ENCODE data around the gene CCNYL1.

CCNYL1 gene

DNA sequence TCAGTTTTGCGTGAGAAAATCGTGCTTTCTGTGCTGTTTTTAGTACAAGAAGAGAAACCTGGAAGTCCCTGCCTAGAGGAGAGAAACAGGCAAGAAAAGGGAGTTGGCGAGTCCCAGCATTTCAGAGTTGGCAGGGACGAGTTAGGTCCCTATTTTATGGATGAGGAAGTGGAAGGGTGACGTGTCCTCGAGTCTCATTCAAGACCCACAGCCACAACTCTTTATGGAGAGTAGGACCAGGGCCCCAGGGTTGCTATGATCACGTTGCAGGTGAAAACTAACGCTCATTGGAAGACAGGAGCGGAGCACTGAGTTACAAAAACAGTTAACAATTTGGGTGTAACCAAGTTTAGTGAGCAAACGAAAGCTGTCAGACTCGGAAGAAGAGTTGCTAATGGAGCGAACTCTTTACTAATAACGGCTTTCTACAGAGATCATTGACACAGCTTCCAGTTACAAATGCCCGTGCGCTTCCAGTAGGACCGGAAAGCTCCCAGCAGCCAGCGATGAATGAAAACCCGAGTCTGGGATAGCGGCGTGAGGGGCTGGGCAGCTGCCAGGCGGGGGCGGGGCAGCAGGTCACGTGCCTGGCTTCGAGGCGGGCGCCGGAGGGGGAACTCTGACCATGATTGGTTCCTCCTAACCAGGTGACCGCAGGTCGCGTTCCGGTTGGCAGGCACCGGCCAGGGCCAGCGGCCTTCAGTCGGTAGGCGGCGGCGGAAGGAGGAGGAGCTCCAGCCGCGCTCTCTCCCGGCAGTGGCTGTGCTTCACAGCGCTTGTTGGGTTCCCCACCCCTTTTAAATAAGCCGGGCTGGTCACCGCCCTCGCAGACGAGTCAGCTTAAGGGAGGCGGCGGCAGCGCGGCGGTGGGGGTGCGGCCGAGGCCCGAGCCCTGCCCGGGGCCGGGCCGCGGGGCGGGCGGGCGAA is at the start of gene CCNYL1:
Gene CCNYL1, plus strand, starts transcription at position 827 of the 927 bp plus-strand sequence. CDS start 257 bp downstream, outside the sequence.
- no peaks in the 10 kb centered on the region for H3K9me3 ChIP-seq (ENCODE audit: insufficient read depth, low read length)
- H3K4me1 ChIP-seq (ENCODE audit: insufficient read depth, insufficient read length): no peaks in the 10 kb centered on the region
- peak within 1 kb of the TSS; percentile 94 for H3K4me3 ChIP-seq (ENCODE audit: insufficient read length, low read depth)
- H3K9ac ChIP-seq (ENCODE audit: insufficient read length, low read depth): peak within 1 kb of the TSS; percentile 95
- H3K27me3 ChIP-seq (ENCODE audit: insufficient read depth, insufficient read length): no peaks in the 10 kb centered on the region
- H3K36me3 ChIP-seq (ENCODE audit: insufficient read depth, insufficient read length, low read length): peaks cover 11% of the 10 kb centered on the region
- DNase-seq (ENCODE audit: low read depth, low spot score): peak; percentile 99
- no peak for TF ChIP-seq SUZ12 (IDR thresholded peaks at IDR 0.05; ENCODE audit: extremely low read depth, insufficient read depth, insufficient read length)
- no peak for TF ChIP-seq YY1 (IDR thresholded peaks at IDR 0.05; ENCODE audit: insufficient read depth, insufficient read length)
- no peak for TF ChIP-seq ZNF274 (IDR thresholded peaks at IDR 0.05; ENCODE audit: low read depth, low read length)

DNA sequence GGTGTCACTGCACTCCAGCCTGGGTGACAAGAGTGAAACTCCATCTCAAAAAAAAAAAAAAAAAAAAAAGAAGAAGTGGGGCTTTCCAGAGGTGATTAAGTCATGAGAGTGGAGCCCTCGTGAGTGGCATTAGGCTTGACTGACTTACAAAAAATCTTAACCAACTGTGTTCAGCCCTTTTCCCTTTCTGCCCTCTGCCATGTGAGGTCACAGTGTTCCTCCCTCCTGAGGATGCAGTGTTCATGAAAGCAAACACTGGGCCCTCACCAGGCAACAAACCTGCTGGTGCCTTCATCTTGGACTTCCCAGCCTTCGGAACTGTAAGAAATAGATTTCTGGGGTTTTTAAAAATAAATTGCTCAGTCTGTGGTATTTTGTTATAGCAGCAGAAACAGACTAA is 49.2 kb upstream of the CCNYL1 start:
- H3K36me3 ChIP-seq (ENCODE audit: insufficient read depth, insufficient read length, low read length): no peaks in the 10 kb centered on the region
- no peak overlapping the region for H3K9ac ChIP-seq (ENCODE audit: insufficient read length, low read depth)
- no peak for DNase-seq (ENCODE audit: low read depth, low spot score)
- H3K4me1 ChIP-seq (ENCODE audit: insufficient read depth, insufficient read length): peaks cover 4% of the 10 kb centered on the region
- no peaks in the 10 kb centered on the region for H3K27me3 ChIP-seq (ENCODE audit: insufficient read depth, insufficient read length)
- no peak overlapping the region for H3K4me3 ChIP-seq (ENCODE audit: insufficient read length, low read depth)
- no peaks in the 10 kb centered on the region for H3K9me3 ChIP-seq (ENCODE audit: insufficient read depth, low read length)
- no peak for TF ChIP-seq ZNF274 (IDR thresholded peaks at IDR 0.05; ENCODE audit: low read depth, low read length)
- no peak for TF ChIP-seq YY1 (IDR thresholded peaks at IDR 0.05; ENCODE audit: insufficient read depth, insufficient read length)
- TF ChIP-seq SUZ12 (IDR thresholded peaks at IDR 0.05; ENCODE audit: extremely low read depth, insufficient read depth, insufficient read length): no peak

DNA sequence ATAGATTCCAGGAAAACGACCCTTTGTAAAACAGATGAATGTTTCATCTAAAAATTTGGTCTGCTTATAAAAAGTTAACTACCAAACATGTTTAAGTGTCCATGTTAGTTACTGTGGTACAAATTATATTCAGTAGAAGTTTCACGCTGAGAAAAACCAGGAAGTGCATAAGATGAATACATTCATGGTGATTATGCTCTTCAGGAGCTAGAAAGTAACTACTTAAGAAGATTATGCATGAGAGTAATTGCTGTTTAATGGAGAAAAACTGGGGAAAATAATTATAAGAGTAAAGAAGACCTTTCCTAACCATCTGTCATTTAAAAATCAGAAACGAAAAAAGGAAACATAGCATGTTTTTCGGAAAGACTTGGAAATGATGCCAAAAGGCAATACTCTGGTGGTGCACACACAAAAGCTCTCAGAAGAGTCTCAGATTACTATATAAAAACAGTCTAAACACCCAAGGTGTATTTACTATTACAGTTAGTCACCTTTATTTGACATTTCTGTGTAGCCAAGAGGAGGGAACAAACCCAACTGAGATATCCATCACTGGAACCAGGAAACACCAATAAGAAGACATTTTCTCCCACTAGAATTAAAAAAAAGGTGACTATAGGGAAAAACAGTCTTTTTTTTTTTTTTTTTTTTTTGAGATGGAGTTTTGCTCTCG is 47.4 kb upstream of the CCNYL1 start:
- H3K9ac ChIP-seq (ENCODE audit: insufficient read length, low read depth): no peak overlapping the region

DNA sequence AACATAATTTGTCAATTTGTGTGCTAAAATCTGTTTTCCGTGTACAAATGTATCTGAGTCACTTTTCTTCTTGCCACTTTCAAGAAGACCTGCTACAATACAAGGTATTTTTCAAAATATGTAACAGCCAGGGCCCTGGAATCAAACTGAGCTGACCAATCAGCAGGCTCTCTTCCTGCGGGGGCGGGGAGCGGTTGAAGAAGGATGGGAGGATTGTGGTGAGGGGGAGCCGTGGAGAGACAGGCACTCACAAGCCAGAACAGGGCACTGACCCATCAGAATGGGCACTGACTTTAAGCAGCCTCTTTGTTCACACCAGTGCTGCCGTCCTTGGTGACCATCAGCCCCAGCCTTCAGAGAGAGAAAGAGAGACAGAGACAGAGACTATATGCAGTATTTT is 40.6 kb upstream of the CCNYL1 start:
- Histone ChIP-seq H3K9ac (ENCODE audit: insufficient read length, low read depth) (no peak overlapping the region), H3K9me3 (ENCODE audit: insufficient read depth, low read length) (no peaks in the 10 kb centered on the region), H3K36me3 (ENCODE audit: insufficient read depth, insufficient read length, low read length) (no peaks in the 10 kb centered on the region), H3K4me3 (ENCODE audit: insufficient read length, low read depth) (no peak overlapping the region), H3K4me1 (ENCODE audit: insufficient read depth, insufficient read length) (peaks cover 2% of the 10 kb centered on the region), H3K27me3 (ENCODE audit: insufficient read depth, insufficient read length) (no peaks in the 10 kb centered on the region)
- no peak for TF ChIP-seq YY1 (IDR thresholded peaks at IDR 0.05; ENCODE audit: insufficient read depth, insufficient read length)
- no peak for TF ChIP-seq ZNF274 (IDR thresholded peaks at IDR 0.05; ENCODE audit: low read depth, low read length)
- no peak for TF ChIP-seq SUZ12 (IDR thresholded peaks at IDR 0.05; ENCODE audit: extremely low read depth, insufficient read depth, insufficient read length)
- no peak for DNase-seq (ENCODE audit: low read depth, low spot score)

More for the DNA sequence above, 47.4 kb upstream of the CCNYL1 start:
- H3K4me3 ChIP-seq (ENCODE audit: insufficient read length, low read depth): no peak overlapping the region
- TF ChIP-seq SUZ12 (IDR thresholded peaks at IDR 0.05; ENCODE audit: extremely low read depth, insufficient read depth, insufficient read length) (no peak), ZNF274 (IDR thresholded peaks at IDR 0.05; ENCODE audit: low read depth, low read length) (no peak), YY1 (IDR thresholded peaks at IDR 0.05; ENCODE audit: insufficient read depth, insufficient read length) (no peak)
- H3K9me3 ChIP-seq (ENCODE audit: insufficient read depth, low read length): no peaks in the 10 kb centered on the region
- no peaks in the 10 kb centered on the region for H3K36me3 ChIP-seq (ENCODE audit: insufficient read depth, insufficient read length, low read length)
- no peaks in the 10 kb centered on the region for H3K27me3 ChIP-seq (ENCODE audit: insufficient read depth, insufficient read length)
- H3K4me1 ChIP-seq (ENCODE audit: insufficient read depth, insufficient read length): peaks cover 4% of the 10 kb centered on the region
- no peak for DNase-seq (ENCODE audit: low read depth, low spot score)

DNA sequence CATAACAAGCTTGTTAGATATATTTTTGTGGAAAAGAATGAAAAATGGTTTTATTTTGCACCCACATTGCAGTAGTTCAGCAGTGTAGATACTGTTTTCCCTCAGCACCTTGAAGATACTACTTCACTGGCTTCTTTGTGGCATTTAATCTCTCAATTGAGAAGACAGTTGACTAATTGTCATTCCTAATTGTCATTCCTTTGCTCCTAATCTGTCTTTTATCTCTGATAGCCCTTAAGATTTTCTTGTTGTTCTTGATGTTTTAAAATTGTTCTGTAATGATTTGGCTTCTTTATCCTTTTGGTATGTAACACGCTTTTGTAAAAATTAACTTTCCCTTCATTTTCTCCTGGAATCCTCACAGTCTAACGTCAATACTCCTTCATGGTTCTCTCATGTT is 38.0 kb upstream of the CCNYL1 start:
- DNase-seq (ENCODE audit: low read depth, low spot score): peak; percentile 23
- Histone ChIP-seq H3K36me3 (ENCODE audit: insufficient read depth, insufficient read length, low read length) (no peaks in the 10 kb centered on the region), H3K4me1 (ENCODE audit: insufficient read depth, insufficient read length) (peaks cover 2% of the 10 kb centered on the region), H3K9me3 (ENCODE audit: insufficient read depth, low read length) (no peaks in the 10 kb centered on the region), H3K9ac (ENCODE audit: insufficient read length, low read depth) (no peak overlapping the region), H3K27me3 (ENCODE audit: insufficient read depth, insufficient read length) (no peaks in the 10 kb centered on the region), H3K4me3 (ENCODE audit: insufficient read length, low read depth) (no peak overlapping the region)
- no peak for TF ChIP-seq YY1 (IDR thresholded peaks at IDR 0.05; ENCODE audit: insufficient read depth, insufficient read length)
- TF ChIP-seq ZNF274 (IDR thresholded peaks at IDR 0.05; ENCODE audit: low read depth, low read length): no peak
- TF ChIP-seq SUZ12 (IDR thresholded peaks at IDR 0.05; ENCODE audit: extremely low read depth, insufficient read depth, insufficient read length): no peak

DNA sequence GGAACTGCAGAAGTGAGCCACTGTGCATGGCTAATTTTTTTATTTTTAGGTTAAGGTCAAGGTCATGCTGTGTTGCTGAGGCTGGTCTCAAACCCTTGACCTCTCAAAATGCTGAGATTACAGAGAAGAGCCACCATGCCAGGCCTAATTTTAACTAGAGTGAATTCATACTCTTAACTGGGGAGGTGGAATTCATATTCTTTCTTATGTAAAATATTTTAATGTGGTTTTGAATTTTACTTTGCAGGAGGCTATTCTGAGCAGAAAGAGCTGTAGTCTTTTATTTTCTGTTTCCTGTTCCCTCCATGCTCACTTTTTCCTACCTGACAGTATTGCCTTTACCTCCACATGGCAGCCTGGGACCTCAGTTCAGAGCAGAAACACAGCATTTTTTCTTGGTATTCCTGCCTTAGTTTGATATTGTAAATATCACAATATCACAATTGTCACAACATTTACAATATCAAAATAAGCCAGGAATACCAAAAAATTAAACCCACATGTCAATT is 37.1 kb upstream of the CCNYL1 start:
- H3K9ac ChIP-seq (ENCODE audit: insufficient read length, low read depth): no peak overlapping the region
- H3K4me3 ChIP-seq (ENCODE audit: insufficient read length, low read depth): no peak overlapping the region
- no peaks in the 10 kb centered on the region for H3K9me3 ChIP-seq (ENCODE audit: insufficient read depth, low read length)
- no peaks in the 10 kb centered on the region for H3K36me3 ChIP-seq (ENCODE audit: insufficient read depth, insufficient read length, low read length)
- H3K4me1 ChIP-seq (ENCODE audit: insufficient read depth, insufficient read length): peaks cover 2% of the 10 kb centered on the region
- no peaks in the 10 kb centered on the region for H3K27me3 ChIP-seq (ENCODE audit: insufficient read depth, insufficient read length)
- DNase-seq (ENCODE audit: low read depth, low spot score): no peak
- TF ChIP-seq ZNF274 (IDR thresholded peaks at IDR 0.05; ENCODE audit: low read depth, low read length) (no peak), YY1 (IDR thresholded peaks at IDR 0.05; ENCODE audit: insufficient read depth, insufficient read length) (no peak), SUZ12 (IDR thresholded peaks at IDR 0.05; ENCODE audit: extremely low read depth, insufficient read depth, insufficient read length) (no peak)

DNA sequence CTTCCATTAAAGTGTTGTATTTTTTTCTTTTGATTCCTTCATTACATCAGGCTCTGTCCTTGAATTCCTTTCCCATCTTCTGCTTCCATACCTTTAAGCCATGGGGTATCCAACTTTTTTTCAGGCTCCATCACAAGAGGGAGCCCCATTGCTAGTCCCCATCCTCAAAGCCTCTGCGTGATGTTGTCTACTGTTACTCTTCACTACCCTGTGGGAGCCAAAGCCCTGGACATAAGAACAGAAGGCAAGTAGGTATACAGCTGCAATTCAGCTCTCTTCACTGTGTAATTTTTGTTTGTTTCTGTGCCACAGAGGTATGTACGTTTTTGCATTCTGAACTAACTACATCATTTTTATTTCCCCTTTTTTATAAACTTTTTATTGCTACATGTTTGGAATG is 36.6 kb upstream of the CCNYL1 start:
- no peak overlapping the region for H3K4me3 ChIP-seq (ENCODE audit: insufficient read length, low read depth)
- no peak overlapping the region for H3K9ac ChIP-seq (ENCODE audit: insufficient read length, low read depth)
- TF ChIP-seq SUZ12 (IDR thresholded peaks at IDR 0.05; ENCODE audit: extremely low read depth, insufficient read depth, insufficient read length) (no peak), YY1 (IDR thresholded peaks at IDR 0.05; ENCODE audit: insufficient read depth, insufficient read length) (no peak), ZNF274 (IDR thresholded peaks at IDR 0.05; ENCODE audit: low read depth, low read length) (no peak)
- H3K4me1 ChIP-seq (ENCODE audit: insufficient read depth, insufficient read length): peaks cover 2% of the 10 kb centered on the region
- H3K36me3 ChIP-seq (ENCODE audit: insufficient read depth, insufficient read length, low read length): no peaks in the 10 kb centered on the region
- no peaks in the 10 kb centered on the region for H3K27me3 ChIP-seq (ENCODE audit: insufficient read depth, insufficient read length)
- no peaks in the 10 kb centered on the region for H3K9me3 ChIP-seq (ENCODE audit: insufficient read depth, low read length)
- peak; percentile 28 for DNase-seq (ENCODE audit: low read depth, low spot score)

Data from NT2/D1 (cell line).